ENCODE measurements around the gene MLEC.
A peak's percentile ranks its signal among the peaks of the same experiment; 100 is the strongest.

Gene MLEC

DNA sequence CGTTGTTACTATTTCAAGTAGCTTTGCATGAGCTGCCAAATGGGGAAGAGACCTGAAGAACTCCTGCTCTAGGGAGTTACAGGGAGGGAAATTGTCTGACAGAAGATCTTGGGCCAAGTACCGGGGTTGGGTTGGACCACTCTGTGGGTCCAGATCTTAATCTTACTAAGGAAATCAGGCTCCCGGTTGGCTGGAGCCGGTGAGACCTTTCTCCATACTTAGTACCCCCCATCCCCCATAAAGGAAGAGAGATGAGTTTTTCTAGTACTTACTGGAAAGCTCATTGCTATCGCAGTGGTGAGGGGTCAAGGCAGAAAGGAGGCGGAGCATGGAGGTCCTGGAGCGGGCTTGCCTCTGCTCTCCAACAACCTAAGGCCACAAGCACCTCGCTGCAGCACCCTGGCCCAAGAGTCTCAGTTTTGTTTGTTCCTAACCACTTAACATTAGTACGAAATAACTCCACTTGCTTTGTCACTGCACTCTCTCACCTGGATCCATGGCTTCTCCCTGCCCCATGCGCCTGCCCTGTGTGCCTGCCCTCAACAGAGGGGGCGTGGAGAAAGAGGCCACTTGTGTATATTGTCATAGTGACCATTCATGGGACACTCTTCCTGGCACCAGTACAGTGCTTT, 16.5 kb downstream of the MLEC start:
- TF ChIP-seq SP1 (IDR thresholded peaks at IDR 0.05) (no peak), CTBP1 (IDR thresholded peaks at IDR 0.05; ENCODE audit: borderline replicate concordance) (no peak), HDGF (IDR thresholded peaks at IDR 0.05; ENCODE audit: borderline replicate concordance) (no peak), FOXA1 (IDR thresholded peaks at IDR 0.05) (no peak), NFRKB (IDR thresholded peaks at IDR 0.05) (no peak), ARNT (IDR thresholded peaks at IDR 0.05) (no peak), LEF1 (IDR thresholded peaks at IDR 0.05; ENCODE audit: borderline replicate concordance) (no peak), TARDBP (IDR thresholded peaks at IDR 0.05) (no peak), FOXM1 (IDR thresholded peaks at IDR 0.05; ENCODE audit: borderline replicate concordance) (no peak), SUZ12 (IDR thresholded peaks at IDR 0.05) (no peak), ZNF384 (IDR thresholded peaks at IDR 0.05) (no peak), ELF4 (IDR thresholded peaks at IDR 0.05) (no peak), BHLHE40 (IDR thresholded peaks at IDR 0.05; ENCODE audit: borderline replicate concordance) (no peak), FOXK2 (IDR thresholded peaks at IDR 0.05) (no peak), L3MBTL2 (conservative IDR thresholded peaks at IDR 0.05) (no peak)
- TF ChIP-seq, protein P1, sequence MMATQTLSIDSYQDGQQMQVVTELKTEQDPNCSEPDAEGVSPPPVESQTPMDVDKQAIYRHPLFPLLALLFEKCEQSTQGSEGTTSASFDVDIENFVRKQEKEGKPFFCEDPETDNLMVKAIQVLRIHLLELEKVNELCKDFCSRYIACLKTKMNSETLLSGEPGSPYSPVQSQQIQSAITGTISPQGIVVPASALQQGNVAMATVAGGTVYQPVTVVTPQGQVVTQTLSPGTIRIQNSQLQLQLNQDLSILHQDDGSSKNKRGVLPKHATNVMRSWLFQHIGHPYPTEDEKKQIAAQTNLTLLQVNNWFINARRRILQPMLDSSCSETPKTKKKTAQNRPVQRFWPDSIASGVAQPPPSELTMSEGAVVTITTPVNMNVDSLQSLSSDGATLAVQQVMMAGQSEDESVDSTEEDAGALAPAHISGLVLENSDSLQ (IDR thresholded peaks at IDR 0.05) = no peak
- DNase-seq (ENCODE audit: extremely low spot score) = no peak
- ChIA-PET CTCF (no interaction called here), POLR2A (no interaction called here)

DNA sequence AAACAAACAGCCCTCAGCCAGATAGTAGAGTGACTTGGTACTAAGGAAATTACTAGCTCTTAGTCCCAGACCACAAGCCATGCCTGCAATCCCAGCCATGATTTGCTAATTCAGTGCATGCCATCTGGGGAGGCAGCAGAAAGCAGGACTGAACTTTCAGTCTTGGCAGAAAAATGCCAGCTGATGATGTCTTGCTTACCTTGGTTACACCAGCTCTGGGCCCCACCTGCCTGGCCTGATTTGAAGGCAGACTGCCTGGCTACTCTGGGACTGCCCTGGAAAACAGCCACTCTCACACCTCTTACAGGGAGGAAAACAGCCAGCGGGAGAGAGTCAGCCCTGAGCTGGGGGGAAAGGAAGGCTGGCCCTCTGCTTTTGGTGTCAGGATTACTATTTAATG, 18.7 kb downstream of the MLEC start:
- ChIA-PET CTCF (interaction anchor here (0.6 kb wide), 2 partner anchors 57 to 145 kb away, joined by 3 to 4 read pairs; no protein-coding TSS in a partner anchor), POLR2A (no interaction called here)
- DNase-seq (ENCODE audit: extremely low spot score) = no peak

DNA sequence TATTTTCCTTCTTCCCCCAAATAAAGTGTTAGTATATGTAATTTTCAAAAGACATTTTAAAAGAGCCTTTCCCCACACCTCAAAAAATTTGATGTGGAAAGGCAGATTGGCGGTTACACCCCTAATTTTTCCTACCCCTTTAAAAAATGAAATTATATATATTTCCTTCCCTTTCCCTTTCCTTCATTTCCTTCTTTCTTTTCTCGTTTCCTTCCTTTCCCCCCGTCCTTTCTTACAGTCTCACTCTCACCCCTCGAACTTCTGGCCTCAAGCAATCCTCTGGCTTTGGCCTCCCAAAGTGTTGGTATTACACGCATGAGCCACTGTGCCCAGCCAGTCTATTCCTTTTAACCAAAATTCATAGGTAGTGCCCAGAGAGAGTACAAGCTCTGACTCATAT, 19.1 kb downstream of the MLEC start:
- DNase-seq (ENCODE audit: extremely low spot score) = no peak
- POLR2A ChIA-PET = no interaction called here
- TF ChIP-seq SP1 (IDR thresholded peaks at IDR 0.05) (no peak), HDGF (IDR thresholded peaks at IDR 0.05; ENCODE audit: borderline replicate concordance) (no peak), CTBP1 (IDR thresholded peaks at IDR 0.05; ENCODE audit: borderline replicate concordance) (no peak), TARDBP (IDR thresholded peaks at IDR 0.05) (no peak), SUZ12 (IDR thresholded peaks at IDR 0.05) (no peak), FOXA1 (IDR thresholded peaks at IDR 0.05) (no peak), L3MBTL2 (conservative IDR thresholded peaks at IDR 0.05) (no peak), ELF4 (IDR thresholded peaks at IDR 0.05) (no peak), LEF1 (IDR thresholded peaks at IDR 0.05; ENCODE audit: borderline replicate concordance) (no peak), BHLHE40 (IDR thresholded peaks at IDR 0.05; ENCODE audit: borderline replicate concordance) (no peak), ARNT (IDR thresholded peaks at IDR 0.05) (no peak), ZNF384 (IDR thresholded peaks at IDR 0.05) (no peak), NFRKB (IDR thresholded peaks at IDR 0.05) (no peak), FOXK2 (IDR thresholded peaks at IDR 0.05) (no peak), FOXM1 (IDR thresholded peaks at IDR 0.05; ENCODE audit: borderline replicate concordance) (no peak)
- TF ChIP-seq, protein P1 (IDR thresholded peaks at IDR 0.05) = no peak
- CTCF ChIA-PET = interaction anchor here (0.6 kb wide), 1 partner anchor 124 kb away, joined by 3 read pairs; no protein-coding TSS in a partner anchor

More for the DNA sequence above, 18.7 kb downstream of the MLEC start:
- TF ChIP-seq HDGF (IDR thresholded peaks at IDR 0.05; ENCODE audit: borderline replicate concordance) = no peak
- TF ChIP-seq ELF4 (IDR thresholded peaks at IDR 0.05) = no peak
- no peak for TF ChIP-seq LEF1 (IDR thresholded peaks at IDR 0.05; ENCODE audit: borderline replicate concordance)
- TF ChIP-seq FOXA1 (IDR thresholded peaks at IDR 0.05) = no peak
- no peak for TF ChIP-seq TARDBP (IDR thresholded peaks at IDR 0.05)

DNA sequence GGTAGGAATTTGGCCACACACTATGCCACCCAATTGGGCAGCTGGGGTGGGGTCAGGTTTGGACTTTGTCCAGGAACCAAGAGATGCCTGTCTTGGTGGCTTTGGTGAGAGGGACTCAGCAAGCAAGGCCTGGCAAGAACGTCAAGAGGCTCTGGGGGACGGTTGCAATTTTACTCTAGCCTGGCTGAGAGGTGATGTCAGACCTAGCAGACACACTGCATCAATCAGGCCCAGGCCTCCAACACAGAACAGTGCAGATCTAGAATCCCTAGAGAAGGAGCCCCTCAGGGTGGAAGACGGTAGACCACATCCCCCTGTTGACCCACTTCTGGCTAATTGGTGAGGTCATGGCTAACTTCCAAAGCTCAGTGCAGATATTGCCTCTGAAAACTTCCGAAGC, 21.7 kb downstream of the MLEC start:
- ChIA-PET CTCF (no interaction called here), POLR2A (interaction anchor here (0.8 to 2.0 kb wide), 4 partner anchors 11 to 127 kb away, joined by 3 to 9 read pairs (median 5); partner anchors contain the start of genes ACADS and POP5)
- DNase-seq (ENCODE audit: extremely low spot score) = no peak
- TF ChIP-seq ZNF384 (IDR thresholded peaks at IDR 0.05) = no peak
- TF ChIP-seq CTBP1 (IDR thresholded peaks at IDR 0.05; ENCODE audit: borderline replicate concordance) = no peak
- TF ChIP-seq SP1 (IDR thresholded peaks at IDR 0.05) = no peak
- no peak for TF ChIP-seq BHLHE40 (IDR thresholded peaks at IDR 0.05; ENCODE audit: borderline replicate concordance)
- no peak for TF ChIP-seq ARNT (IDR thresholded peaks at IDR 0.05)
- TF ChIP-seq, protein P1 (IDR thresholded peaks at IDR 0.05) = no peak
- no peak for TF ChIP-seq L3MBTL2 (conservative IDR thresholded peaks at IDR 0.05)
- no peak for TF ChIP-seq ELF4 (IDR thresholded peaks at IDR 0.05)
- TF ChIP-seq LEF1 (IDR thresholded peaks at IDR 0.05; ENCODE audit: borderline replicate concordance) = no peak
- TF ChIP-seq FOXK2 (IDR thresholded peaks at IDR 0.05) = no peak
- no peak for TF ChIP-seq FOXA1 (IDR thresholded peaks at IDR 0.05)
- TF ChIP-seq FOXM1 (IDR thresholded peaks at IDR 0.05; ENCODE audit: borderline replicate concordance) = no peak
- TF ChIP-seq NFRKB (IDR thresholded peaks at IDR 0.05) = no peak
- TF ChIP-seq TARDBP (IDR thresholded peaks at IDR 0.05) = no peak
- no peak for TF ChIP-seq HDGF (IDR thresholded peaks at IDR 0.05; ENCODE audit: borderline replicate concordance)
- TF ChIP-seq SUZ12 (IDR thresholded peaks at IDR 0.05) = no peak

DNA sequence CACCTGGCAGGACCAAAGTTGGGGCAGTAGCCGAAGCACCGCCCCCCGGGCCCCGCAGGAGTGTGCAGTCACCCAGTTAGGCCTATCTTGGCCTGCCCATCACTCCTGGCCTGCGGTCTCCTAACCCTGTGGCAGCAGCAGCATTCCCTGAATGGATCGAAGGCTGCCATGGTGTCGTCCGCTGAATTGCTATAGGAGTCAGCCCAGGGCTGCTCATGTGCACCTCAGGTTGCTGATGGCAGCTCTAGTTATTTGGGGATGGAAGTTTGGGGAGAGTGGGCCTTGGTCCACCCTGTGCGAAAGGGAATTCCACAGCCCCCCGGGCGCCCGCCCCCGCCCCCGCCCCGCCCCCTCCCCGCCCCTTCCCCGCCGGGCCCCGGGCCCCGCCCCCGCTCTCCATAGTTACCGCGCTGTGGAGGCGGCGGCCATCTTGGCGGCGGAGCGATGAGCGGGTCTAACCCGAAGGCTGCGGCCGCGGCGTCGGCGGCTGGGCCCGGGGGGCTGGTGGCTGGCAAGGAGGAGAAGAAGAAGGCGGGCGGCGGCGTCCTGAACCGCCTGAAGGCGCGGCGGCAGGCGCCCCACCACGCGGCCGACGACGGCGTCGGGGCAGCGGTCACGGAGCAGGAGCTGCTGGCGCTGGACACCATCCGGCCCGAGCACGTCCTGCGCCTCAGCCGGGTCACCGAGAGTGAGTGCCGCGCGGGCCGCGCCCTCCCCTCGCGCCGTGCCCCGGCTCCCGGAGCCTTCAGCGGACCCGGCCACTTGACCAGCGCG, 23.3 kb downstream of the MLEC start, which contains the start of gene UNC119B:
UNC119B (plus strand) TSS at position 428 of the 774 bp plus-strand sequence; CDS start at position 445, 17 bp downstream.
- TF ChIP-seq FOXK2 (IDR thresholded peaks at IDR 0.05) = no peak
- TF ChIP-seq, protein P1 (IDR thresholded peaks at IDR 0.05) = peak; percentile 44
- POLR2A ChIA-PET = interaction anchor here (1.0 to 2.0 kb wide), 5 partner anchors 15 to 129 kb away, joined by 3 to 9 read pairs (median 4); partner anchors contain the start of genes ACADS, MLEC and POP5
- DNase-seq (ENCODE audit: extremely low spot score) = peak; percentile 83
- CTCF ChIA-PET = no interaction called here

All from HEK293T (cell line).